Suprapubic skin (tissue), 4 donors: ENCODE results near the gene RNASET2. TPM values are rescaled to one million over a fixed set of nuclear protein-coding genes. Genes with fewer than 3 reads are reported as not detected.

Experiments used
- DNase-seq, 2 donors: peaks; one replicate each; pipeline ENCODE4 v3.0.0-alpha.2; 2019; ENCODE audit warnings: low spot score in 2 of 2
- H3K27ac ChIP-seq: fragments of 200-600 bp; sonication (generic); one replicate; pipeline ENCODE4 v1.5.1; 2019
- H3K27me3 ChIP-seq: fragments of 200-600 bp; sonication (generic); one replicate; pipeline ENCODE4 v1.5.1; 2019
- H3K36me3 ChIP-seq: fragments of 200-600 bp; sonication (generic); one replicate; pipeline ENCODE4 v1.5.1; 2019
- H3K4me1 ChIP-seq: fragments of 200-600 bp; sonication (generic); one replicate; pipeline ENCODE4 v1.5.1; 2019
- H3K4me3 ChIP-seq: fragments of 200-600 bp; sonication (generic); one replicate; pipeline ENCODE4 v1.5.1; 2019; ENCODE audit warnings: mild to moderate bottlenecking
- H3K9me3 ChIP-seq: fragments of 200-600 bp; sonication (generic); one replicate; pipeline ENCODE4 v1.5.1; 2019
- CTCF ChIP-seq, 2 donors: fragments of 200-600 bp in 1 of 2; fragments of 450-650 bp in 1 of 2; sonication (generic) in 1 of 2; IDR thresholded peaks; one replicate each; pipeline ENCODE4 v1.5.1; 2016 to 2019; ENCODE audit warnings: antibody characterized with exemption in 2 of 2, mild to moderate bottlenecking in 1 of 2, moderate library complexity in 1 of 2
- EP300 ChIP-seq: sonication (generic); formaldehyde crosslinking; IDR thresholded peaks from one replicate; pipeline ENCODE4 v1.6.1; 2017; ENCODE audit warnings: antibody characterized with exemption
- POLR2A ChIP-seq, 2 donors: fragments of 450-650 bp; IDR thresholded peaks; one replicate each; pipeline ENCODE4 v1.6.1; 2017; ENCODE audit warnings: antibody characterized with exemption in 2 of 2, mild to moderate bottlenecking in 2 of 2, moderate library complexity in 2 of 2
- POLR2AphosphoS5 ChIP-seq, 3 donors: sonication (generic); formaldehyde crosslinking; IDR thresholded peaks; one replicate each; pipeline ENCODE4 v1.6.1; 2017; ENCODE audit warnings: antibody characterized with exemption in 3 of 3
- WGBS: methylation state at CpG from one replicate; pipeline ENCODE4 v1.1.5; 2018; 5-methylcytosine and 5-hydroxymethylcytosine counted together
- total RNA-seq, 4 donors: library from RNA; depleted of rRNA; stranded (reverse); fragments of >200 nt; gene quantifications; one replicate each; pipeline ENCODE4 v1.1.0, GENCODE V29; 2016

RNASET2 gene
- total RNA-seq, 4 donors from 2014 or later, result 36.3 to 62.5 (median 53.9) TPM

GRCh38 chr6:166947251-166947650, 9.1 kb downstream of the RNASET2 start:
- WGBS, result 90% methylated on average over 5 of the region's 5 CpGs
- no peaks in the 10 kb centered on the region for H3K27me3 ChIP-seq
- no peak for DNase-seq

GRCh38 chr6:166946125-166946524, 10.2 kb downstream of the RNASET2 start:
- no peaks in the 10 kb centered on the region for H3K27me3 ChIP-seq
- TF ChIP-seq CTCF (IDR thresholded peaks at IDR 0.05) (no peak), POLR2A (IDR thresholded peaks at IDR 0.05) (no peak), POLR2AphosphoS5 (IDR thresholded peaks at IDR 0.05) (no peak)
- DNase-seq, result no peak
- no peak overlapping the region for H3K4me3 ChIP-seq
- no peak overlapping the region for H3K27ac ChIP-seq
- H3K4me1 ChIP-seq, result peaks cover 15% of the 10 kb centered on the region
- 97% methylated on average over 16 of the region's 16 CpGs for WGBS
- peaks cover 25% of the 10 kb centered on the region for H3K36me3 ChIP-seq
- no peaks in the 10 kb centered on the region for H3K9me3 ChIP-seq

More at GRCh38 chr6:166947251-166947650, 9.1 kb downstream of the RNASET2 start:
- H3K27ac ChIP-seq, result no peak overlapping the region
- no peak overlapping the region for H3K4me3 ChIP-seq
- peaks cover 15% of the 10 kb centered on the region for H3K4me1 ChIP-seq
- no peak for TF ChIP-seq POLR2A (IDR thresholded peaks at IDR 0.05)
- TF ChIP-seq CTCF (IDR thresholded peaks at IDR 0.05), result no peak
- no peak for TF ChIP-seq POLR2AphosphoS5 (IDR thresholded peaks at IDR 0.05)
- TF ChIP-seq EP300, result no peak
- no peaks in the 10 kb centered on the region for H3K9me3 ChIP-seq
- H3K36me3 ChIP-seq, result peaks cover 25% of the 10 kb centered on the region

GRCh38 chr6:166944666-166945256, 11.6 kb downstream of the RNASET2 start:
- H3K9me3 ChIP-seq, result no peaks in the 10 kb centered on the region
- WGBS, result 91% methylated on average over 16 of the region's 16 CpGs
- peaks cover 3% of the 10 kb centered on the region for H3K4me1 ChIP-seq
- DNase-seq, result no peak
- no peak overlapping the region for H3K4me3 ChIP-seq
- no peak for TF ChIP-seq EP300
- TF ChIP-seq POLR2A (IDR thresholded peaks at IDR 0.05), result no peak
- TF ChIP-seq POLR2AphosphoS5 (IDR thresholded peaks at IDR 0.05), result no peak
- no peak for TF ChIP-seq CTCF (IDR thresholded peaks at IDR 0.05)
- H3K27ac ChIP-seq, result no peak overlapping the region
- H3K27me3 ChIP-seq, result no peaks in the 10 kb centered on the region
- peaks cover 27% of the 10 kb centered on the region for H3K36me3 ChIP-seq

- no peak for DNase-seq
- no peaks in the 10 kb centered on the region for H3K27me3 ChIP-seq
- H3K27ac ChIP-seq, result no peak overlapping the region
- H3K4me3 ChIP-seq, result no peak overlapping the region
- no peaks in the 10 kb centered on the region for H3K9me3 ChIP-seq
- H3K4me1 ChIP-seq, result no peaks in the 10 kb centered on the region
- TF ChIP-seq CTCF (IDR thresholded peaks at IDR 0.05) (no peak), POLR2A (IDR thresholded peaks at IDR 0.05) (no peak), EP300 (no peak), POLR2AphosphoS5 (IDR thresholded peaks at IDR 0.05) (no peak)
- H3K36me3 ChIP-seq, result peaks cover 42% of the 10 kb centered on the region
- WGBS, result 80% methylated on average over 14 of the region's 14 CpGs
These were observed 13.8 kb downstream of the RNASET2 start for GRCh38 chr6:166942393-166943168.

- DNase-seq, result no peak
- Histone ChIP-seq H3K4me3 (no peak overlapping the region), H3K36me3 (peaks cover 33% of the 10 kb centered on the region), H3K4me1 (no peaks in the 10 kb centered on the region), H3K27ac (no peak overlapping the region), H3K9me3 (no peaks in the 10 kb centered on the region), H3K27me3 (no peaks in the 10 kb centered on the region)
- TF ChIP-seq POLR2A (IDR thresholded peaks at IDR 0.05) (no peak), POLR2AphosphoS5 (IDR thresholded peaks at IDR 0.05) (no peak), EP300 (no peak), CTCF (IDR thresholded peaks at IDR 0.05) (no peak)
- WGBS, result 93% methylated on average over 7 of the region's 7 CpGs
These were observed 15.7 kb downstream of the RNASET2 start for GRCh38 chr6:166940643-166941068.
